Transverse colon (tissue), 3 donors: ENCODE results near the gene NID1.

ENCODE experiments used
- CTCF ChIP-seq, 5 experiments: fragments of 200-600 bp in 3 of 5; fragments of 450-650 bp in 2 of 5; sonication (generic) in 3 of 5; IDR thresholded peaks; 1 replicate in 2 of 5; 2 replicates in 3 of 5; pipeline ENCODE4 v1.5.1; 2016 to 2017; ENCODE audit warnings: antibody characterized with exemption in 5 of 5, inconsistent platforms in 3 of 5, mild to moderate bottlenecking in 2 of 5, moderate library complexity in 1 of 5
- EP300 ChIP-seq: sonication (generic); formaldehyde crosslinking; IDR thresholded peaks from one replicate; pipeline ENCODE4 v1.6.1; 2017; ENCODE audit warnings: antibody characterized with exemption, low read depth

GRCh38 chr1:235992868-235993267 lies 72.0 kb downstream of the NID1 start:
- TF ChIP-seq CTCF (IDR thresholded peaks at IDR 0.05) (no peak), EP300 (no peak)
